ENCODE measurements around the gene RNF113B.

DNA sequence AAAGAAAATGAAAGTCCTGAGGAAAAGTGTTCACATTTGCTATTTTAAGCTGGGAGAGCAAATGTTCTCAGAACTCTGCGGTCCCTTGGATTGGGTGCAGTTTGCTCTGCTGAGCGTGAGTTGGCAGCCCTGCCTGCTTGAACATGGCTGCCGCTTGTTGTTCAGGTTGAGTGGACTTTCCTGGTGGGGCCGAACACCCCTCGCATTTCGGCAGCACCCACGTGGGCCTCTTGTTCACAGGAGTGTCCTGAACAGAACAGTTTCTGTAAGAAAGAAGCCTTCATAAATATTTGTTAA is 10.8 kb upstream of the RNF113B start:
- TF ChIP-seq, protein P1, sequence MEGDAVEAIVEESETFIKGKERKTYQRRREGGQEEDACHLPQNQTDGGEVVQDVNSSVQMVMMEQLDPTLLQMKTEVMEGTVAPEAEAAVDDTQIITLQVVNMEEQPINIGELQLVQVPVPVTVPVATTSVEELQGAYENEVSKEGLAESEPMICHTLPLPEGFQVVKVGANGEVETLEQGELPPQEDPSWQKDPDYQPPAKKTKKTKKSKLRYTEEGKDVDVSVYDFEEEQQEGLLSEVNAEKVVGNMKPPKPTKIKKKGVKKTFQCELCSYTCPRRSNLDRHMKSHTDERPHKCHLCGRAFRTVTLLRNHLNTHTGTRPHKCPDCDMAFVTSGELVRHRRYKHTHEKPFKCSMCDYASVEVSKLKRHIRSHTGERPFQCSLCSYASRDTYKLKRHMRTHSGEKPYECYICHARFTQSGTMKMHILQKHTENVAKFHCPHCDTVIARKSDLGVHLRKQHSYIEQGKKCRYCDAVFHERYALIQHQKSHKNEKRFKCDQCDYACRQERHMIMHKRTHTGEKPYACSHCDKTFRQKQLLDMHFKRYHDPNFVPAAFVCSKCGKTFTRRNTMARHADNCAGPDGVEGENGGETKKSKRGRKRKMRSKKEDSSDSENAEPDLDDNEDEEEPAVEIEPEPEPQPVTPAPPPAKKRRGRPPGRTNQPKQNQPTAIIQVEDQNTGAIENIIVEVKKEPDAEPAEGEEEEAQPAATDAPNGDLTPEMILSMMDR (IDR thresholded peaks at IDR 0.05), result no peak
- TF ChIP-seq POLR2A (IDR thresholded peaks at IDR 0.05), result no peak

Measured in Peyer's patch (tissue), 4 donors.